ENCODE measurements around the gene AANAT. TPM values are rescaled to one million over a fixed set of nuclear protein-coding genes. Genes with fewer than 3 reads are reported as not detected.

Gene AANAT
- total RNA-seq, 2 experiments from 2014 or later = not detected

- Histone ChIP-seq H3K36me3 (ENCODE audit: insufficient read depth, low read length) (peaks cover 17% of the 10 kb centered on the region; the same call in 1 of the 2 replicates), H3K79me2 (ENCODE audit: insufficient read depth, low read depth, low read length) (peaks cover 88% of the 10 kb centered on the region), H4K20me1 (ENCODE audit: insufficient read depth, low read length) (peaks cover 67% of the 10 kb centered on the region), H3K9me2 (ENCODE audit: insufficient read depth, low read length) (no peaks in the 10 kb centered on the region), H3K4me2 (ENCODE audit: low read length) (0 out of 2 replicates have a peak overlapping the region, but pooled peaks have one; percentile 86), H3K27ac (ENCODE audit: low read depth, low read length, poor library complexity, severe bottlenecking) (no peak overlapping the region), H3K4me3 (ENCODE audit: low read depth, low read length, poor library complexity, severe bottlenecking) (no peak overlapping the region), H3K9me3 (ENCODE audit: low read length) (no peaks in the 10 kb centered on the region), H3K4me1 (ENCODE audit: insufficient read depth, low read length, poor library complexity, severe bottlenecking) (peaks cover 75% of the 10 kb centered on the region), H2AFZ (ENCODE audit: low read length) (no peak overlapping the region)
- no peak for DNase-seq (ENCODE audit: low spot score)
- CTCF ChIA-PET (ENCODE audit: unreplicated experiment) = interaction anchor here (0.7 to 1.1 kb wide), 2 partner anchors 10 to 55 kb away, joined by 3 to 5 read pairs; no protein-coding TSS in a partner anchor
- POLR2A ChIA-PET = interaction anchor here (0.9 to 1.4 kb wide), 6 partner anchors 8 to 79 kb away, joined by 3 to 4 read pairs (median 3); no protein-coding TSS in a partner anchor
- TF ChIP-seq CTCF (conservative IDR thresholded peaks at IDR 0.05; ENCODE audit: low read length) = no peak
- TF ChIP-seq EZH2phosphoT487 (IDR thresholded peaks at IDR 0.05; ENCODE audit: borderline replicate concordance, low read depth, low read length) = no peak
- BruUV-seq (replicated peaks) = no TSS peak
- intact Hi-C loops (cut with micrococcal nuclease; ENCODE audit: unreplicated experiment) = no loop called here
These were observed 18.3 kb upstream of the AANAT start for GRCh38 chr17:76449126-76449525.

- TF ChIP-seq EZH2phosphoT487 (IDR thresholded peaks at IDR 0.05; ENCODE audit: borderline replicate concordance, low read depth, low read length) = no peak
- TF ChIP-seq CTCF (conservative IDR thresholded peaks at IDR 0.05; ENCODE audit: low read length) = no peak
- Histone ChIP-seq H3K36me3 (ENCODE audit: insufficient read depth, low read length) (peaks cover 5% of the 10 kb centered on the region; the same call in 1 of the 2 replicates), H3K4me2 (ENCODE audit: low read length) (peak overlapping the region; percentile 87), H4K20me1 (ENCODE audit: insufficient read depth, low read length) (peaks cover 44% of the 10 kb centered on the region), H2AFZ (ENCODE audit: low read length) (no peak overlapping the region), H3K9me2 (ENCODE audit: insufficient read depth, low read length) (no peaks in the 10 kb centered on the region), H3K79me2 (ENCODE audit: insufficient read depth, low read depth, low read length) (peaks cover 65% of the 10 kb centered on the region), H3K4me1 (ENCODE audit: insufficient read depth, low read length, poor library complexity, severe bottlenecking) (peaks cover 51% of the 10 kb centered on the region), H3K4me3 (ENCODE audit: low read depth, low read length, poor library complexity, severe bottlenecking) (peak overlapping the region; percentile 89), H3K9me3 (ENCODE audit: low read length) (no peaks in the 10 kb centered on the region), H3K27ac (ENCODE audit: low read depth, low read length, poor library complexity, severe bottlenecking) (no peak overlapping the region)
- DNase-seq (ENCODE audit: low spot score) = no peak
- ChIA-PET POLR2A (interaction anchor here (0.9 to 1.3 kb wide), 5 partner anchors 10 to 51 kb away, joined by 3 to 7 read pairs (median 3); no protein-coding TSS in a partner anchor), CTCF (ENCODE audit: unreplicated experiment) (no interaction called here)
- intact Hi-C loops (cut with micrococcal nuclease; ENCODE audit: unreplicated experiment) = no loop called here
- BruUV-seq (replicated peaks) = TSS peak; percentile 27
These were observed 15.9 kb upstream of the AANAT start for GRCh38 chr17:76451506-76451905.

GRCh38 chr17:76452127-76452659 lies 15.2 kb upstream of the AANAT start:
- peak overlapping the region; percentile 89 for H3K4me3 ChIP-seq (ENCODE audit: low read depth, low read length, poor library complexity, severe bottlenecking)
- DNase-seq (ENCODE audit: low spot score) = peak; percentile 44
- H3K27ac ChIP-seq (ENCODE audit: low read depth, low read length, poor library complexity, severe bottlenecking) = no peak overlapping the region
- POLR2A ChIA-PET = interaction anchor here (0.7 to 1.3 kb wide), 6 partner anchors 10 to 51 kb away, joined by 3 to 7 read pairs (median 3); no protein-coding TSS in a partner anchor
- H4K20me1 ChIP-seq (ENCODE audit: insufficient read depth, low read length) = peaks cover 38% of the 10 kb centered on the region
- no peaks in the 10 kb centered on the region for H3K9me2 ChIP-seq (ENCODE audit: insufficient read depth, low read length)
- intact Hi-C loops (cut with micrococcal nuclease; ENCODE audit: unreplicated experiment) = loop anchor here (2.0 kb wide), 1 partner anchor 19 kb away; no protein-coding TSS in a partner anchor
- peaks cover 44% of the 10 kb centered on the region for H3K4me1 ChIP-seq (ENCODE audit: insufficient read depth, low read length, poor library complexity, severe bottlenecking)
- H3K9me3 ChIP-seq (ENCODE audit: low read length) = no peaks in the 10 kb centered on the region
- TF ChIP-seq EZH2phosphoT487 (IDR thresholded peaks at IDR 0.05; ENCODE audit: borderline replicate concordance, low read depth, low read length) (no peak), CTCF (conservative IDR thresholded peaks at IDR 0.05; ENCODE audit: low read length) (no peak)
- CTCF ChIA-PET (ENCODE audit: unreplicated experiment) = interaction anchor here (0.5 to 1.8 kb wide), 2 partner anchors 35 to 149 kb away, joined by 3 to 4 read pairs; no protein-coding TSS in a partner anchor
- peak overlapping the region; percentile 87 for H3K4me2 ChIP-seq (ENCODE audit: low read length)
- peaks cover 5% of the 10 kb centered on the region; the same call in 1 of the 2 replicates for H3K36me3 ChIP-seq (ENCODE audit: insufficient read depth, low read length)
- H2AFZ ChIP-seq (ENCODE audit: low read length) = no peak overlapping the region
- peaks cover 58% of the 10 kb centered on the region for H3K79me2 ChIP-seq (ENCODE audit: insufficient read depth, low read depth, low read length)
- no TSS peak for BruUV-seq (replicated peaks)

Measured in OCI-LY7 (cell line).